Measurements from ENCODE around the gene NAV2. TPM values are rescaled to one million over a fixed set of nuclear protein-coding genes. Genes with fewer than 3 reads are reported as not detected.

Gene NAV2
- total RNA-seq, 4 donors from 2014 or later: 19.2 to 34.7 (median 25.8) TPM

DNA sequence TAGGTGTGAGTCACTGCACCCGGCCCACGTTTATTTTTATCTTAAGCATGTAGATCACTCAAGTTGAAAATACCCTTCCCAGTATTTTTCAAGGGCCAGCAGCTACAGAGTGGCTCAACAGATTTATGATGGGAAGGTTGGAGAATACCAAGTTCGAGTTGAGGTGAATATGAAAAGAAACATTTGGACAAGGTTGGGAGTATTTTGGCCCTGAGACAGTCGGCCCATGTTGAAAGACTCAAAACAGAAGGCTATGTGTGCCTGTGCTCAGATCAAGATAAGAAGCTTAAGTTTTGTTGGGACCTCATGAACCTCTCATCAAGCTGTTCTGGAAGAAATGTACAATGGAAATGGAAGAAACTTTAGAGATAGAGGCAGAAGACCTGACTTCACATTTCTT, 248.6 kb downstream of the NAV2 start:
- 84 to 87% methylated on average over 4 of the region's 4 CpGs for WGBS, 2 donors
- Histone ChIP-seq H3K4me3 (no peak overlapping the region), H3K36me3 (peaks cover 0 to 21% (median 0%) of the 10 kb centered on the region in 3 donors), H3K27me3 (no peaks in the 10 kb centered on the region), H3K4me1 (peaks cover 0 to 11% (median 0%) of the 10 kb centered on the region in 4 donors), H3K27ac (no peak overlapping the region), H3K9me3 (no peaks in the 10 kb centered on the region)
- DNase-seq (ENCODE audit: low spot score in 2 of 2): no peak
- TF ChIP-seq EP300 (IDR thresholded peaks at IDR 0.05): no peak
- no peak for TF ChIP-seq POLR2A (IDR thresholded peaks at IDR 0.05)
- TF ChIP-seq, protein P1, sequence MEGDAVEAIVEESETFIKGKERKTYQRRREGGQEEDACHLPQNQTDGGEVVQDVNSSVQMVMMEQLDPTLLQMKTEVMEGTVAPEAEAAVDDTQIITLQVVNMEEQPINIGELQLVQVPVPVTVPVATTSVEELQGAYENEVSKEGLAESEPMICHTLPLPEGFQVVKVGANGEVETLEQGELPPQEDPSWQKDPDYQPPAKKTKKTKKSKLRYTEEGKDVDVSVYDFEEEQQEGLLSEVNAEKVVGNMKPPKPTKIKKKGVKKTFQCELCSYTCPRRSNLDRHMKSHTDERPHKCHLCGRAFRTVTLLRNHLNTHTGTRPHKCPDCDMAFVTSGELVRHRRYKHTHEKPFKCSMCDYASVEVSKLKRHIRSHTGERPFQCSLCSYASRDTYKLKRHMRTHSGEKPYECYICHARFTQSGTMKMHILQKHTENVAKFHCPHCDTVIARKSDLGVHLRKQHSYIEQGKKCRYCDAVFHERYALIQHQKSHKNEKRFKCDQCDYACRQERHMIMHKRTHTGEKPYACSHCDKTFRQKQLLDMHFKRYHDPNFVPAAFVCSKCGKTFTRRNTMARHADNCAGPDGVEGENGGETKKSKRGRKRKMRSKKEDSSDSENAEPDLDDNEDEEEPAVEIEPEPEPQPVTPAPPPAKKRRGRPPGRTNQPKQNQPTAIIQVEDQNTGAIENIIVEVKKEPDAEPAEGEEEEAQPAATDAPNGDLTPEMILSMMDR (IDR thresholded peaks at IDR 0.05): no peak

DNA sequence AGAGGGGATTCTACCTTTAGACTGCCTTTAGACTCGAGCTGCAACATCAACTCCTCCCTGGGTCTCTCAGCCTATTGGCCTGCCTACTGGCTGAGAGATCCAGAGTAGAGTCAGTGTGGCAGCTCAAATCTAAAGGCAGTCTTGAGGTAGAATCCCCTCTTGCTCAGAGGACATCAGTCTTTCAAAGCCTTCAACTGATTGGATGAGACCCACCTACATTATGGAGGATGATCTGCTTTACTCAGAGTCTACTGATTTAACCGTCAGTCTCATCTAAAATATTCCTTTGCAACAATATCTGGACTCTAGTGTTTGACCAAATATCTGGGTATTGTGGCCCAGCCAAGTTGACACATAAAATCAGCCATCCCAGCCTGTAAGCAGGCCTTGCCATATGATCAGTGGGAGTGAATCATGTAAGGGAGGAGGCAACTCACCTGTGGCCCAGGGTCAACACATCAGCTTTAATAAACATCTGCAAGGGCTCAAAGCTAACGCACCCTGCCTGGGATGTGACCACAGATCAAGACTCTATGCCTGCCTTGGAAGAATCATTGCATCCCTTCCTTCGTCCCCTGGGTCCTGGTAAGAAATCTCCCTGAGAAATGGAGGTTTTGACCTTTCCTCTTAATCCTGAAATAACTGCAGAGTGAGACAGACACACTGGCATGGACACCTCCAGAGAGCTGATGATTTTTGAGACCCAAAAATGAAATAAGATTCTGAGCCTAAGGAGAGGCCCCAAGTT, 249.6 kb downstream of the NAV2 start:
- TF ChIP-seq, protein P1 (IDR thresholded peaks at IDR 0.05): no peak
- TF ChIP-seq POLR2A (IDR thresholded peaks at IDR 0.05): no peak
- TF ChIP-seq EP300 (IDR thresholded peaks at IDR 0.05): no peak
- no peaks in the 10 kb centered on the region for H3K9me3 ChIP-seq
- H3K4me3 ChIP-seq: no peak overlapping the region
- DNase-seq (ENCODE audit: low spot score in 2 of 2): no peak
- H3K27me3 ChIP-seq: no peaks in the 10 kb centered on the region
- peaks cover 0 to 8% (median 0%) of the 10 kb centered on the region in 4 donors for H3K4me1 ChIP-seq
- H3K27ac ChIP-seq: no peak overlapping the region
- peaks cover 0 to 29% (median 0%) of the 10 kb centered on the region in 3 donors for H3K36me3 ChIP-seq
- 94 to 99% methylated on average over 4 of the region's 4 CpGs for WGBS, 2 donors

DNA sequence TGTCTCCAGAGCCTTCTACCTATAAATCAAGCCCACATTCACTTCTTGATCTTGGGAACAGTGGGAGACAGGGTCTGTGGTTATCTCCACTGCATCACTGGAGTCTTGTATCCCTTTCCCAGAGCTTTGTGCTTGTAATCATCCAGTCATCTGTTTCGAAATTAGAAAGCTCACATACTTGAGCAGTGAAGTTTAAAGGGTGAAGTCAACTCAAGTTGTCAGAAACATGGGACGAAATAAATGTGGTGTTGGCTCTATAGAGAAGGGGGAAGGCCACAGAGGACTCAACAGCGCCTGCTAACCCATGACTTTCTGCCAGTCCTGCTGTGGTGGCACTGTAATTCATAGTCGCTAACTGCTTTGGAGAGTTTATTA, 250.2 kb downstream of the NAV2 start:
- Histone ChIP-seq H3K4me3 (no peak overlapping the region), H3K27me3 (no peaks in the 10 kb centered on the region), H3K36me3 (peaks cover 0 to 29% (median 0%) of the 10 kb centered on the region in 3 donors), H3K27ac (no peak overlapping the region), H3K9me3 (no peaks in the 10 kb centered on the region), H3K4me1 (peaks cover 0 to 4% (median 0%) of the 10 kb centered on the region in 4 donors)
- no peak for DNase-seq (ENCODE audit: low spot score in 2 of 2)
- 86 to 87% methylated on average over 4 of the region's 4 CpGs for WGBS, 2 donors
- no peak for TF ChIP-seq EP300 (IDR thresholded peaks at IDR 0.05)
- TF ChIP-seq, protein P1 (IDR thresholded peaks at IDR 0.05): no peak
- TF ChIP-seq POLR2A (IDR thresholded peaks at IDR 0.05): no peak

DNA sequence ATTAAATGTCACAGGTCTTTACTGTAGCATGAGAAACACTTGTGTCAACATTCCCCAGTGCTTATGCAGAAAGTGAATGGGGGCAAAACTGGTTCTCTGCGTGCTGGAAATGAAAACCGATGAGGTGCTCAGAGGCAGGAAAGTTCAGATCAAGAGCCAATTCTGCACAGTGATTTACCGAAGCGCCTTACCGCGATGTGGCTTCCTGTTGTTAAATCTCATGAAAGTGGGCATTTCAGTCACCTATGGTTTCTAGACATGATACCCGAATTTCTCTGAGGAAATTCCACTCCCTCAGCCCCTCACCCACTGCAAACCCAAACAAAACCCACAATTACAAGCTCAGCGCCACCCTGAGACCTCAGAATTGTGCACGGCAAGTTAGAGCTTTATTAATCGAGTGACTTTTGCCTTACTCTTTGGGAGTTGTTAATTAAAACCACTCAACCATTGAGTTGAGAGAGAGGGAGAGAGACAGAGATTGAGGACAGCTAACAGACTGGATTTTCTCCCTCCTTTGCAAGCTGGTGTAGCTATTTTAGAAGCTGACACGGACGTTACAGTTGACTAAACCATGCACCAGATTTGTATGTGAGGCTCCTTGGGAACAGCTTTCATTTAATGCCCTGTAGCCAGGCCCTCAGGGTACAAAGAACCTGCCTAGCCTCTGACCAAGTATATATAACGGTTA, 251.2 kb downstream of the NAV2 start:
- no peaks in the 10 kb centered on the region for H3K4me1 ChIP-seq
- no peak overlapping the region for H3K4me3 ChIP-seq
- no peaks in the 10 kb centered on the region for H3K9me3 ChIP-seq
- WGBS, 2 donors: 84 to 85% methylated on average over 13 of the region's 13 CpGs
- no peak for DNase-seq (ENCODE audit: low spot score in 2 of 2)
- H3K36me3 ChIP-seq: peaks cover 0 to 32% (median 0%) of the 10 kb centered on the region in 3 donors
- H3K27ac ChIP-seq: no peak overlapping the region
- no peaks in the 10 kb centered on the region for H3K27me3 ChIP-seq
- no peak for TF ChIP-seq POLR2A (IDR thresholded peaks at IDR 0.05)
- TF ChIP-seq, protein P1 (IDR thresholded peaks at IDR 0.05): no peak
- TF ChIP-seq EP300 (IDR thresholded peaks at IDR 0.05): no peak

DNA sequence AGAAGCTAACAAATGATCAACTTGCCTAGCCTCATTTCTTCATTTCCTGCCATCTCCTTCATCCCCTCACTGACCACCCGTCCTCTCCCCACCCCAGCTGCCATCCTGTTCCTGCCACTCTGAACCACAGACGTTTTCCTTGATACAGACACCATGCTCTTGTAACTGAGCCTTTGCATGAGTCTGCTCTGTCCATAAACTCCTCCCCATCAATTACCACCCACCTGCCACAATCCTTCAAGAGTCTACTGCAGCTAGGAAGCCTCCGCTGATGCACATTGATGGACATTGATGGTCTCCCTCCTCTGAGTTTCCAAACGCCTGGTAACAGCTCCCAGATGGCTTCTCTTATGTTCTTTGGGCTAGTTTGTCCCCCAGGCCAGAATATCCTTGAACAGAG, 253.8 kb downstream of the NAV2 start:
- no peaks in the 10 kb centered on the region for H3K27me3 ChIP-seq
- no peak for DNase-seq (ENCODE audit: low spot score in 2 of 2)
- H3K4me1 ChIP-seq: no peaks in the 10 kb centered on the region
- peaks cover 0 to 32% (median 0%) of the 10 kb centered on the region in 3 donors for H3K36me3 ChIP-seq
- H3K27ac ChIP-seq: no peak overlapping the region
- 71 to 79% methylated on average over 4 of the region's 4 CpGs for WGBS, 2 donors
- H3K4me3 ChIP-seq: no peak overlapping the region
- H3K9me3 ChIP-seq: no peaks in the 10 kb centered on the region
- TF ChIP-seq EP300 (IDR thresholded peaks at IDR 0.05) (no peak), POLR2A (IDR thresholded peaks at IDR 0.05) (no peak)
- TF ChIP-seq, protein P1 (IDR thresholded peaks at IDR 0.05): no peak
